GM23338 (cell line): ENCODE results near the gene ZNF394.

ENCODE experiments used
- CTCF ChIP-seq, 2 experiments: fragments of 200-600 bp in 1 of 2; sonication (generic) in 1 of 2; conservative IDR thresholded peaks; 2 replicates each; pipeline versions ENCODE4 v1.5.1 to v1.6.1; 2016 to 2017; ENCODE audit warnings: antibody characterized with exemption in 2 of 2, low read depth in 2 of 2, mild to moderate bottlenecking in 2 of 2, moderate library complexity in 1 of 2
- EZH2 ChIP-seq: fragments of 200-600 bp; sonication (generic); IDR thresholded peaks from one replicate; pipeline ENCODE4 v1.8.0; 2017; ENCODE audit warnings: antibody characterized with exemption, mild to moderate bottlenecking, low read depth; ENCODE audit not compliant: unreplicated experiment
- EZH2phosphoT487 ChIP-seq: fragments of 200-600 bp; sonication (generic); IDR thresholded peaks from one replicate; pipeline ENCODE4 v1.8.1; 2018; ENCODE audit warnings: antibody characterized with exemption; ENCODE audit not compliant: unreplicated experiment
- POLR2AphosphoS5 ChIP-seq: IDR thresholded peaks from 2 replicates; pipeline ENCODE4 v1.6.1; 2016; ENCODE audit warnings: antibody characterized with exemption, low read depth

DNA sequence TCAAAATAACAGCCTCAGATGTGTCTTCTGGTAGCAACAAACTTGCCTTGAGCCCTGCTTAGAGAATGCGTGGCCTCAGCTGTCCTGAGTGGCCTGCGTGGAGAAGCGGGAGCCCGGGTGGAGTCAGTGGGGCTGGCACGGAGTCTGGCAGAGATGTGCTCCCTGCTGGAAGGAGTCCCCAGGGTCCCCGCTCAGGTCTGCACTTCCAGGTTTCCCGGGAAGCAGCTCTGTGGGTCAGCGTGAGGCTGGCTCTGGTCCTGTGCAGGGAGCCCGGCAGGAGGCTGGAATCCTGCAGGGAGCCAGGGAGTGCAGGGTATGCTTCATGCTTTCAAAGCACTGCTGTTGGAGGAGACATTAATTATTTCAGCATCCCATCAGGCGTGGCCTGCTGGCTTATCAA is 51.2 kb downstream of the ZNF394 start:
- TF ChIP-seq CTCF (conservative IDR thresholded peaks at IDR 0.05; ENCODE audit: low read depth in 2 of 2) (no peak), POLR2AphosphoS5 (no peak), EZH2 (no peak), EZH2phosphoT487 (no peak)
